Measurements from ENCODE around the gene LINGO3.

DNA sequence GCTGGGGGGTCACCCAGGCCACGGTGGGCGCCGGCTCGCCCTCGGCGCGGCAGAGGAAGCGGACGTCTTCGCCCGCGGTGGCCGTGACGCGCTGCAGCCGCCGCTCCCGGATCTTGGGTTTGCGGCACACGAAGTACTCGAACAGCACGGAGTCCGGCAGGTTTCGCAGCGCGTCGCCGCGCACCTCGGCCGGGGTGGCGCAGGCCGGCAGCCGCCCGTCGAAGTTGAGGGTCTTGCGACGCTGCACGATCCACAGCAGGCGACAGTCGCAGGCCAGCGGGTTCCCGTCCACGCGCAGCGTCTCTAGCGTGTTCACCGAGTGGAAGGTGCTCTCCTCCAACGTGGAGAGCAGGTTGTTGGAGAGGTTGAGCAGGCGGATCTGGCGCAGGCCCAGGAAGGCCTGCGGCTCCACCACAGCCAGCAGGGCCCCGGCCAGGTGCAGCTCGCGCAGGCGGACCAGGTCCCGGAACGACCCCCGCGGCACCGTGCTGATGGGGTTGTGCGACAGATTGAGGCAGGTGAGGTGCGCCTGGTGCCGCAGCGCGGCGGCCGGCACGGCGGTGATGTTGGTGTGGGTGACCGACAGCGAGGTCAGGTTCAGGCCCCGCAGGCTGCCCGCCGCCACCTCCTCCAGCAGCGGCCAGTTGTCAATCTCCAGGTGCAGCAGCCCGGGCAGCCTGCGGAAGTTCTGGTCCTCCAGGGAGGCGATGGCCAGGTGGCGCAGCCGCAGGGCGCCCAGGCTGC is 17.3 kb downstream of the LINGO3 start:
- no peak for TF ChIP-seq PAX5 (IDR thresholded peaks at IDR 0.05; ENCODE audit: insufficient read depth, low read length, severe bottlenecking)
- TF ChIP-seq POLR2AphosphoS5 (IDR thresholded peaks at IDR 0.05; ENCODE audit: low read depth, low read length) = no peak
- peak; percentile 13; the same call in 1 of the 2 replicates for TF ChIP-seq POLR2A (IDR thresholded peaks at IDR 0.05; ENCODE audit: low read depth, low read length)
- TF ChIP-seq TAF1 (IDR thresholded peaks at IDR 0.05; ENCODE audit: low read depth, low read length) = no peak

All from GM12891 (cell line).